G401.6 (cell line): Measurements from ENCODE around the gene TBCD.

ENCODE experiments used
- FAIRE-seq: peaks from 2 replicates; lab custom pipeline; 2012; peaks lifted over from hg19 to GRCh38; lab: Jason Lieb, UNC

The TBCD gene

GRCh38 chr17:82791532-82791931 is 39.7 kb downstream of the TBCD start:
- FAIRE-seq: no peak

GRCh38 chr17:82793974-82794630 is 42.2 kb downstream of the TBCD start:
- no peak for FAIRE-seq

GRCh38 chr17:82794781-82795482 is 43.1 kb downstream of the TBCD start:
- FAIRE-seq: no peak

GRCh38 chr17:82795615-82796014 is 43.8 kb downstream of the TBCD start:
- no peak for FAIRE-seq

GRCh38 chr17:82797061-82797460 is 45.2 kb downstream of the TBCD start:
- FAIRE-seq: no peak

GRCh38 chr17:82798752-82799151 is 46.9 kb downstream of the TBCD start:
- FAIRE-seq: no peak

- FAIRE-seq: no peak
Measured at GRCh38 chr17:82799591-82799990, 47.7 kb downstream of the TBCD start.

- FAIRE-seq: no peak
Measured at GRCh38 chr17:82800885-82801284, 49.0 kb downstream of the TBCD start.

- FAIRE-seq: no peak
Measured at GRCh38 chr17:82801377-82801970, 49.6 kb downstream of the TBCD start.

- FAIRE-seq: no peak
Measured at GRCh38 chr17:82802075-82802780, 50.4 kb downstream of the TBCD start.

- no peak for FAIRE-seq
Measured at GRCh38 chr17:82803185-82803584, 51.3 kb downstream of the TBCD start.

GRCh38 chr17:82803606-82804005 is 51.7 kb downstream of the TBCD start:
- FAIRE-seq: no peak

- no peak for FAIRE-seq
Measured at GRCh38 chr17:82804442-82805191, 52.8 kb downstream of the TBCD start.

- no peak for FAIRE-seq
Measured at GRCh38 chr17:82805254-82805653, 53.4 kb downstream of the TBCD start.

- no peak for FAIRE-seq
Measured at GRCh38 chr17:82805823-82806222, 54.0 kb downstream of the TBCD start.

GRCh38 chr17:82806645-82807044 is 54.8 kb downstream of the TBCD start:
- no peak for FAIRE-seq

- no peak for FAIRE-seq
Measured at GRCh38 chr17:82807101-82807500, 55.2 kb downstream of the TBCD start.

- no peak for FAIRE-seq
Measured at GRCh38 chr17:82807562-82807961, 55.7 kb downstream of the TBCD start.

- FAIRE-seq: no peak
Measured at GRCh38 chr17:82808006-82808405, 56.1 kb downstream of the TBCD start.

GRCh38 chr17:82808921-82809905 is 57.3 kb downstream of the TBCD start:
- FAIRE-seq: no peak
